K562 (cell line): ENCODE measurements around the gene ADAMTS10. TPM values are rescaled to one million over a fixed set of nuclear protein-coding genes. Genes with fewer than 3 reads are reported as not detected.

Source experiments
- ARID4B ChIP-seq: sonication (generic); formaldehyde crosslinking; IDR thresholded peaks from 2 replicates; pipeline ENCODE4 v1.8.0; 2022; ENCODE audit warnings: mild to moderate bottlenecking, missing genetic modification reagents
- ASH1L ChIP-seq: fragments of 450-650 bp; IDR thresholded peaks from 2 replicates; pipeline ENCODE4 v1.6.1; 2018; ENCODE audit warnings: borderline replicate concordance, mild to moderate bottlenecking, low read depth; ENCODE audit not compliant: partially characterized antibody
- CBX3 ChIP-seq, 2 experiments: IDR thresholded peaks; 1 replicate in 1 of 2; 2 replicates in 1 of 2; pipeline ENCODE4 v1.6.1; 2012; ENCODE audit warnings: inconsistent platforms in 2 of 2, low read length in 2 of 2, borderline replicate concordance in 1 of 2, control low read depth in 1 of 2
- CREM ChIP-seq: IDR thresholded peaks from 2 replicates; pipeline ENCODE4 v1.6.1; 2014; ENCODE audit warnings: antibody characterized with exemption, low read depth
- NR2C1 ChIP-seq, 2 experiments: fragments of 450-650 bp; IDR thresholded peaks; 2 replicates each; pipeline ENCODE4 v1.6.1; 2017; ENCODE audit warnings: mild to moderate bottlenecking in 2 of 2, antibody characterized with exemption in 1 of 2, inconsistent platforms in 1 of 2, missing compliant biosample characterization in 1 of 2, missing genetic modification characterization in 1 of 2
- TEAD1 ChIP-seq, 2 experiments: fragments of 450-650 bp in 1 of 2; sonication (generic) in 1 of 2; formaldehyde crosslinking; IDR thresholded peaks; 2 replicates each; pipeline versions ENCODE4 v1.4.0 to v1.8.0; 2020 to 2022; ENCODE audit warnings: mild to moderate bottlenecking in 2 of 2, missing genetic modification reagents in 1 of 2
- YY1 ChIP-seq, 3 experiments: IDR thresholded peaks; 2 replicates each; pipeline ENCODE4 v1.6.1; 2011; ENCODE audit warnings: low read length in 2 of 3, mild to moderate bottlenecking in 2 of 3, moderate library complexity in 2 of 3, borderline replicate concordance in 1 of 3, control low read depth in 1 of 3, low read depth in 1 of 3; ENCODE audit not compliant: insufficient read depth in 3 of 3, insufficient replicate concordance in 2 of 3, control insufficient read depth in 1 of 3, insufficient read length in 1 of 3; ENCODE audit errors: extremely low read depth in 1 of 3
- ZBTB40 ChIP-seq, 2 experiments: fragments of 450-650 bp in 1 of 2; sonication (generic) in 1 of 2; formaldehyde crosslinking in 1 of 2; IDR thresholded peaks; 2 replicates each; pipeline versions ENCODE4 v1.7.1 to v1.9.0; 2016 to 2022; ENCODE audit warnings: inconsistent platforms in 1 of 2, mild to moderate bottlenecking in 1 of 2, missing genetic modification reagents in 1 of 2
- ZNF316 ChIP-seq: fragments of 450-650 bp; IDR thresholded peaks from 2 replicates; pipeline ENCODE4 v1.6.1; 2016
- polyA plus RNA-seq, 8 experiments: library from polyadenylated mRNA; depleted of rRNA in 4 of 8; stranded (reverse) in 5 of 8; unstranded in 3 of 8; fragments of >200 nt; fragmentation: Nextera tagmentation in 2 of 8; fragmentation: Illumina TruSeq in 1 of 8; extraction: Ambion mirVana in 2 of 8; extraction: Trizol in 1 of 8; gene quantifications; 2 replicates each; pipeline versions ENCODE4 v1.2.1 to v1.2.3, GENCODE V29; 2011 to 2014; ENCODE audit warnings: inconsistent platforms in 1 of 8, missing spikeins in 1 of 8
- total RNA-seq, 7 experiments: library from RNA; depleted of rRNA in 6 of 7; stranded (reverse); fragments of >200 nt in 6 of 7; fragmentation: Illumina TruSeq in 2 of 7; extraction: Trizol in 2 of 7; gene quantifications; 2 replicates each; pipeline versions ENCODE4 v1.2.1 to v1.2.3, GENCODE V29; 2011 to 2021; ENCODE audit warnings: low replicate concordance in 1 of 7

The ADAMTS10 gene
- total and polyA plus RNA-seq, 9 of the 15 experiments (the other 6 are each of a cell fraction or from before 2014, with no cell fraction given): 0.33 to 1.8 (median 0.57) TPM; not detected in 4

GRCh38 chr19:8552810-8553209 is 57.7 kb downstream of the ADAMTS10 start (continued):
- TF ChIP-seq ZBTB40 (IDR thresholded peaks at IDR 0.05) (peak; percentile 97), ZBTB40 (CRISPR knock-in tag; IDR thresholded peaks at IDR 0.05) (no peak), CBX3 (IDR thresholded peaks at IDR 0.05; ENCODE audit: borderline replicate concordance in 1 of 2, low read length in 2 of 2) (peak in 1 of 2 experiments; percentile 95; a peak in 2 of 3 replicates), TEAD1 (CRISPR knock-in tag; IDR thresholded peaks at IDR 0.05) (peak in 1 of 2 experiments; percentile 62; a peak in 1 of 4 replicates), CREM (peak; percentile 57; the same call in 1 of the 2 replicates), ASH1L (peak; percentile 57), ARID4B (CRISPR knock-in tag) (0 out of 2 replicates have a peak, but pooled peaks have one; percentile 43), YY1 (IDR thresholded peaks at IDR 0.05; ENCODE audit: borderline replicate concordance in 1 of 3, control insufficient read depth in 1 of 3, extremely low read depth in 1 of 3, insufficient read depth in 3 of 3, insufficient read length in 1 of 3, insufficient replicate concordance in 2 of 3, low read depth in 1 of 3, low read length in 2 of 3) (peak; percentile 76 to 99 (median 91)), ZNF316 (no peak), NR2C1 (IDR thresholded peaks at IDR 0.05) (0 out of 2 replicates have a peak, but pooled peaks have one; percentile 35), NR2C1 (tag; IDR thresholded peaks at IDR 0.05) (peak; percentile 70)
